Endothelial cell of umbilical vein (primary cell): ENCODE results near the gene CAPN2. TPM values are rescaled to one million over a fixed set of nuclear protein-coding genes. Genes with fewer than 3 reads are reported as not detected.

Experiments
- BruUV-seq: library from RNA; stranded (reverse); fragments of 400-500 nt; replicated peaks from 2 replicates; lab custom pipeline; 2021; lab: Mats Ljungman, UMichigan
- CTCF ChIA-PET: fragments of 300-600, 350-600 bp; sonication (Branson Sonifier 250); formaldehyde crosslinking; loops from one replicate; lab custom pipeline; 2021; ENCODE audit warnings: antibody characterized with exemption, inconsistent platforms; lab: Charles Lee
- POLR2A ChIA-PET: fragments of 300-600, 350-600 bp; sonication (Branson Sonifier 250); formaldehyde crosslinking; loops from one replicate; lab custom pipeline; 2021; ENCODE audit warnings: antibody characterized with exemption, inconsistent platforms; lab: Charles Lee
- DNase-seq: peaks from one replicate; pipeline ENCODE4 v3.0.0-alpha.2; 2011; ENCODE audit warnings: low read depth, low spot score
- FAIRE-seq: peaks from 2 replicates; lab custom pipeline; 2011; peaks lifted over from hg19 to GRCh38; lab: Jason Lieb, UNC
- H2AFZ ChIP-seq: 2 replicates; pipeline ENCODE4 v1.6.0; 2012; ENCODE audit warnings: low read depth, low read length, control low read depth, inconsistent platforms
- H3K27ac ChIP-seq: 2 replicates; pipeline ENCODE4 v1.5.1; 2011; ENCODE audit warnings: low read depth, mild to moderate bottlenecking, control low read depth, low read length, moderate library complexity; ENCODE audit not compliant: insufficient read depth
- H3K27me3 ChIP-seq, 2 experiments: 2 replicates each; pipeline versions ENCODE4 v1.6.0 to v1.6.1; 2011; ENCODE audit warnings: low read length in 2 of 2, mixed read lengths in 1 of 2; ENCODE audit not compliant: control insufficient read depth in 2 of 2, insufficient read depth in 2 of 2
- H3K36me3 ChIP-seq, 2 experiments: 2 replicates in 1 of 2; 3 replicates in 1 of 2; pipeline ENCODE4 v1.5.1; 2011; ENCODE audit warnings: low read length in 2 of 2, mild to moderate bottlenecking in 1 of 2, moderate library complexity in 1 of 2; ENCODE audit not compliant: control insufficient read depth in 2 of 2, insufficient read depth in 2 of 2; ENCODE audit errors: extremely low read depth in 1 of 2
- H3K4me1 ChIP-seq: 3 replicates; pipeline ENCODE4 v1.5.1; 2011; ENCODE audit warnings: mild to moderate bottlenecking, low read length; ENCODE audit not compliant: control insufficient read depth, insufficient read depth; ENCODE audit errors: extremely low read depth
- H3K4me2 ChIP-seq: 2 replicates; pipeline ENCODE4 v1.6.1; 2011; ENCODE audit warnings: low read length, control low read depth, mixed read lengths; ENCODE audit not compliant: insufficient read depth
- H3K4me3 ChIP-seq, 3 experiments: fragments of 200-600 bp in 1 of 3; sonication (generic), shearing (Covaris generic) in 1 of 3; replicated peaks in 1 of 3; 2 replicates each; pipeline ENCODE4 v1.5.1; 2011 to 2016; ENCODE audit warnings: control low read depth in 3 of 3, low read length in 3 of 3, mild to moderate bottlenecking in 2 of 3, inconsistent platforms in 1 of 3, low read depth in 1 of 3, moderate library complexity in 1 of 3; ENCODE audit not compliant: insufficient read depth in 1 of 3
- H3K79me2 ChIP-seq: 2 replicates; pipeline ENCODE4 v1.6.0; 2012; ENCODE audit warnings: low read length, inconsistent platforms; ENCODE audit not compliant: control insufficient read depth, insufficient read depth
- H3K9ac ChIP-seq: replicated peaks from 2 replicates; pipeline ENCODE3; 2011; ENCODE audit warnings: low read length, control low read depth; ENCODE audit not compliant: insufficient read depth; ENCODE audit errors: extremely low read depth
- H3K9me1 ChIP-seq: replicated peaks from 3 replicates; pipeline ENCODE4 v1.6.0; 2011; ENCODE audit warnings: mild to moderate bottlenecking, low read length; ENCODE audit not compliant: control insufficient read depth, insufficient read depth; ENCODE audit errors: extremely low read depth
- H3K9me3 ChIP-seq: replicated peaks from 2 replicates; pipeline ENCODE4 v1.5.1; 2012; ENCODE audit warnings: low read length, inconsistent platforms; ENCODE audit not compliant: control insufficient read depth, insufficient read depth
- H4K20me1 ChIP-seq: replicated peaks from 2 replicates; pipeline ENCODE3; 2011; ENCODE audit warnings: mild to moderate bottlenecking, low read length; ENCODE audit not compliant: control insufficient read depth, insufficient read depth; ENCODE audit errors: extremely low read depth
- CTCF ChIP-seq, 2 donors: IDR thresholded peaks; 1 replicate in 1 of 2; 2 replicates in 1 of 2; pipeline ENCODE4 v1.5.1; 2011; ENCODE audit warnings: low read length in 2 of 2, mild to moderate bottlenecking in 2 of 2, moderate library complexity in 2 of 2, control low read depth in 1 of 2, inconsistent platforms in 1 of 2, low read depth in 1 of 2; ENCODE audit not compliant: insufficient read depth in 1 of 2; ENCODE audit errors: extremely low read depth in 1 of 2
- FOS ChIP-seq: IDR thresholded peaks from 2 replicates; pipeline ENCODE4 v1.6.1; 2011; ENCODE audit warnings: mild to moderate bottlenecking, low read length, moderate library complexity, borderline replicate concordance; ENCODE audit not compliant: insufficient read depth
- GATA2 ChIP-seq: IDR thresholded peaks from 2 replicates; pipeline ENCODE4 v1.7.0; 2011; ENCODE audit warnings: low read depth, mild to moderate bottlenecking, moderate library complexity, mixed read lengths, low read length; ENCODE audit not compliant: insufficient read length, insufficient read depth
- JUN ChIP-seq: IDR thresholded peaks from 2 replicates; pipeline ENCODE4 v1.6.1; 2011; ENCODE audit warnings: borderline replicate concordance, low read depth; ENCODE audit not compliant: insufficient read length, insufficient read depth
- MYC ChIP-seq: IDR thresholded peaks from one replicate; pipeline ENCODE4 v1.6.1; 2011; ENCODE audit warnings: mild to moderate bottlenecking, low read depth, low read length
- POLR2A ChIP-seq: IDR thresholded peaks from 2 replicates; pipeline ENCODE4 v1.6.1; 2012; ENCODE audit warnings: low read depth, mild to moderate bottlenecking, control low read depth, low read length
- POLR2AphosphoS5 ChIP-seq: IDR thresholded peaks from 2 replicates; pipeline ENCODE4 v1.6.1; 2012; ENCODE audit warnings: low read depth, mild to moderate bottlenecking, control low read depth, low read length, moderate library complexity; ENCODE audit not compliant: insufficient read depth
- dilution Hi-C: fragments of 300-500 bp; cut with MboI; formaldehyde crosslinking; loops from one replicate; pipeline ENCODE4 v1.15.0; 2019; ENCODE audit warnings: low sequenced_read_pairs; ENCODE audit not compliant: extremely low pct_ligation_motif_present
- intact Hi-C: fragments of 100-400 bp; cut with micrococcal nuclease; formaldehyde crosslinking; loops from one replicate; pipeline ENCODE4 v1.10.0; 2022
- polyA plus RNA-seq, 4 experiments: library from polyadenylated mRNA; depleted of rRNA in 3 of 4; stranded (reverse) in 3 of 4; unstranded in 1 of 4; fragments of >200 nt; gene quantifications; 2 replicates each; pipeline versions ENCODE4 v1.2.1 to v1.2.3, GENCODE V29; 2011 to 2012; ENCODE audit warnings: missing spikeins in 1 of 4
- total RNA-seq: library from RNA; stranded (reverse); gene quantifications from 2 replicates; pipeline ENCODE4 v1.2.3, GENCODE V29; 2021
- TF ChIP-seq, protein P1 (sequence below): IDR thresholded peaks from 2 replicates; pipeline ENCODE4 v1.6.1; 2011; ENCODE audit not compliant: insufficient read depth, insufficient read length

Gene CAPN2
- total and polyA plus RNA-seq, 2 donors (not counting 3 experiments of a cell fraction or from before 2014, with no cell fraction given), result 110 to 420 TPM

- FAIRE-seq (no peak), DNase-seq (no peak)
- Histone ChIP-seq H3K9me1 (peaks cover 2% of the 10 kb centered on the region), H3K9ac (no peak overlapping the region), H3K4me1 (peaks cover 10% of the 10 kb centered on the region), H2AFZ (no peak overlapping the region), H3K4me3 (no peak overlapping the region), H3K4me2 (no peak overlapping the region), H4K20me1 (no peaks in the 10 kb centered on the region), H3K36me3 (peaks cover 5 to 8% of the 10 kb centered on the region in 2 experiments), H3K27me3 (no peaks in the 10 kb centered on the region), H3K9me3 (no peaks in the 10 kb centered on the region), H3K27ac (no peak overlapping the region), H3K79me2 (peaks cover 18% of the 10 kb centered on the region)
- POLR2A ChIA-PET, result no interaction called here
- intact Hi-C loops, result no loop called here
- CTCF ChIA-PET, result interaction anchor here (0.9 kb wide), 1 partner anchor 31 kb away, joined by 3 read pairs; no protein-coding TSS in a partner anchor
- BruUV-seq, result no TSS peak
- dilution Hi-C loops, result no loop called here
- TF ChIP-seq CTCF (IDR thresholded peaks at IDR 0.05; ENCODE audit: extremely low read depth in 1 of 2, insufficient read depth in 1 of 2, low read depth in 1 of 2, low read length in 2 of 2) (no peak), POLR2A (no peak), JUN (no peak), POLR2AphosphoS5 (no peak), MYC (no peak), GATA2 (no peak), FOS (no peak)
- TF ChIP-seq, protein P1, sequence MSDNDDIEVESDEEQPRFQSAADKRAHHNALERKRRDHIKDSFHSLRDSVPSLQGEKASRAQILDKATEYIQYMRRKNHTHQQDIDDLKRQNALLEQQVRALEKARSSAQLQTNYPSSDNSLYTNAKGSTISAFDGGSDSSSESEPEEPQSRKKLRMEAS, result no peak
Measured at GRCh38 chr1:223815020-223815853, 102.9 kb downstream of the CAPN2 start.
